Neural progenitor cell (in vitro differentiated cells): Measurements from ENCODE around the gene GATA6. TPM values are rescaled to one million over a fixed set of nuclear protein-coding genes. Genes with fewer than 3 reads are reported as not detected.

ENCODE experiments used
- DNase-seq: peaks from one replicate; pipeline ENCODE4 v3.0.0-alpha.2; 2016; ENCODE audit warnings: low spot score
- H2AFZ ChIP-seq: fragments of 200-600 bp; sonication (generic); replicated peaks from 2 replicates; pipeline ENCODE4 v1.6.1; 2016; ENCODE audit warnings: antibody characterized with exemption
- H3F3A ChIP-seq: fragments of 200-600 bp; sonication (generic); 2 replicates; pipeline ENCODE4 v1.6.1; 2016; ENCODE audit warnings: antibody characterized with exemption, low read depth
- H3K27ac ChIP-seq: fragments of 200-600 bp; sonication (generic); 2 replicates; pipeline ENCODE4 v1.5.1; 2016; ENCODE audit warnings: mild to moderate bottlenecking
- H3K27me3 ChIP-seq: fragments of 200-600 bp; sonication (generic); 2 replicates; pipeline ENCODE4 v1.6.1; 2016; ENCODE audit warnings: mild to moderate bottlenecking, moderate library complexity
- H3K36me3 ChIP-seq: fragments of 200-600 bp; sonication (generic); 2 replicates; pipeline ENCODE4 v1.5.1; 2016
- H3K4me1 ChIP-seq: fragments of 200-600 bp; sonication (generic); 2 replicates; pipeline ENCODE4 v1.6.1; 2016; ENCODE audit warnings: mixed run types
- H3K4me2 ChIP-seq: fragments of 200-600 bp; sonication (generic); 2 replicates; pipeline ENCODE4 v1.6.1; 2016
- H3K4me3 ChIP-seq: fragments of 200-600 bp; sonication (generic); 2 replicates; pipeline ENCODE4 v1.5.1; 2016
- H3K79me2 ChIP-seq: fragments of 200-600 bp; sonication (generic); 2 replicates; pipeline ENCODE4 v1.6.1; 2016; ENCODE audit warnings: low read depth
- H3K9ac ChIP-seq: fragments of 200-600 bp; sonication (generic); 2 replicates; pipeline ENCODE4 v1.6.1; 2016
- H3K9me3 ChIP-seq: fragments of 200-600 bp; sonication (generic); 2 replicates; pipeline ENCODE4 v1.5.1; 2016; ENCODE audit warnings: low read depth
- H4K20me1 ChIP-seq: fragments of 200-600 bp; sonication (generic); 2 replicates; pipeline ENCODE4 v1.6.1; 2016; ENCODE audit warnings: low read depth
- H3K27ac Mint-ChIP-seq: 3 replicates; pipeline ENCODE4 v1.8.0; 2021; ENCODE audit warnings: mixed read lengths
- H3K27me3 Mint-ChIP-seq: 2 replicates; pipeline ENCODE4 v1.8.0; 2022; ENCODE audit warnings: low read depth, mild to moderate bottlenecking, inconsistent platforms, moderate library complexity, mixed read lengths; ENCODE audit not compliant: insufficient read depth
- H3K36me3 Mint-ChIP-seq: 3 replicates; pipeline ENCODE4 v1.8.0; 2021; ENCODE audit warnings: mixed read lengths
- H3K4me1 Mint-ChIP-seq: 3 replicates; pipeline ENCODE4 v1.8.0; 2021; ENCODE audit warnings: mixed read lengths
- H3K4me3 Mint-ChIP-seq: 3 replicates; pipeline ENCODE4 v1.8.0; 2021; ENCODE audit warnings: mild to moderate bottlenecking, moderate library complexity, mixed read lengths
- H3K9me3 Mint-ChIP-seq: 3 replicates; pipeline ENCODE4 v1.8.0; 2020; ENCODE audit warnings: mixed read lengths
- CTCF ChIP-seq: fragments of 200-600 bp; sonication (generic); IDR thresholded peaks from 2 replicates; pipeline ENCODE4 v1.5.1; 2017; ENCODE audit warnings: antibody characterized with exemption, mild to moderate bottlenecking
- EZH2 ChIP-seq: fragments of 200-600 bp; sonication (generic); IDR thresholded peaks from 2 replicates; pipeline ENCODE4 v1.6.1; 2017; ENCODE audit warnings: antibody characterized with exemption, mild to moderate bottlenecking, moderate library complexity
- EZH2phosphoT487 ChIP-seq: fragments of 200-600 bp; sonication (generic); IDR thresholded peaks from 2 replicates; pipeline ENCODE4 v1.6.1; 2017; ENCODE audit warnings: antibody characterized with exemption
- total RNA-seq: library from RNA; depleted of rRNA; stranded (reverse); fragments of >200 nt; gene quantifications from 2 replicates; pipeline ENCODE4 v1.2.3, GENCODE V29; 2015; ENCODE audit warnings: low replicate concordance

Gene GATA6
- total RNA-seq, 1 donor from 2014 or later = 0.26 TPM

DNA sequence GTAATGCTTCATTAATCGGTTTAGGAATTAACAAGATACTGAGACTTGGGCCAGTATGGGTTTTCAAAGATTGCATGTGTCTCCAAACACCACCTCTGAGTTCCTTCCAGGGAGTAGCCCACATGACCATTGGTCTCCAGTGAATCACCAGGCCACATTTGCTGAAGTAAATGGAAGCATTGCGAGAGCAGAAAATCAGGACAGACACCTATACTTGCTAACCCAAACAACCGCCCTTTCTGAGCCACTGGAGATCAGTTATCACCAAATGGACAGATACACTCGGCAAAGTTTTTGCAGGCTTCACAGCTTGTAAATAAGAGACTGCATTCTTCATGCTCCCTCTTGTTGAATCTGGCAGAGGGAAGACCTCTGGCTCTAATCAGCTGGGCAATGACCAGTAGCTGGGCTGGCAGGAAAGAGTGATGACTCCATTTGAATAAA is 40.9 kb downstream of the GATA6 start:
- Histone ChIP-seq H3K4me2 (no peak overlapping the region), H3K9ac (no peak overlapping the region), H4K20me1 (no peaks in the 10 kb centered on the region), H3K27me3 (peaks cover 42% of the 10 kb centered on the region), H3F3A (no peaks in the 10 kb centered on the region), H3K4me3 (no peak overlapping the region), H3K4me1 (no peaks in the 10 kb centered on the region), H3K9me3 (no peaks in the 10 kb centered on the region), H3K36me3 (no peaks in the 10 kb centered on the region), H3K79me2 (no peaks in the 10 kb centered on the region), H3K27ac (no peak overlapping the region), H2AFZ (no peak overlapping the region)
- Mint-ChIP-seq H3K4me1 (no peaks in the 10 kb centered on the region), H3K9me3 (peaks cover 2% of the 10 kb centered on the region), H3K36me3 (no peaks in the 10 kb centered on the region), H3K4me3 (no peak overlapping the region), H3K27me3 (no peaks in the 10 kb centered on the region), H3K27ac (no peak overlapping the region)
- TF ChIP-seq CTCF (no peak), EZH2phosphoT487 (no peak), EZH2 (no peak)
- no peak for DNase-seq

- no peaks in the 10 kb centered on the region for H3K27me3 Mint-ChIP-seq
Observed at GRCh38 chr18:22211657-22212056, 42.3 kb downstream of the GATA6 start.

GRCh38 chr18:22213333-22213973 is 44.1 kb downstream of the GATA6 start:
- Histone ChIP-seq H3F3A (no peaks in the 10 kb centered on the region), H3K4me1 (no peaks in the 10 kb centered on the region), H2AFZ (no peak overlapping the region), H3K9ac (no peak overlapping the region), H3K36me3 (no peaks in the 10 kb centered on the region), H3K9me3 (no peaks in the 10 kb centered on the region), H3K79me2 (no peaks in the 10 kb centered on the region), H4K20me1 (no peaks in the 10 kb centered on the region), H3K4me2 (no peak overlapping the region), H3K27ac (no peak overlapping the region), H3K27me3 (peaks cover 35% of the 10 kb centered on the region), H3K4me3 (no peak overlapping the region)
- Mint-ChIP-seq H3K4me1 (peaks cover 3% of the 10 kb centered on the region), H3K9me3 (no peaks in the 10 kb centered on the region), H3K27me3 (no peaks in the 10 kb centered on the region), H3K27ac (no peak overlapping the region), H3K4me3 (no peak overlapping the region), H3K36me3 (no peaks in the 10 kb centered on the region)
- no peak for DNase-seq
- TF ChIP-seq CTCF = no peak
- TF ChIP-seq EZH2phosphoT487 = no peak
- TF ChIP-seq EZH2 = no peak

More at GRCh38 chr18:22211657-22212056, 42.3 kb downstream of the GATA6 start:
- Histone ChIP-seq H3K4me2 (no peak overlapping the region), H3K27ac (no peak overlapping the region), H3K36me3 (no peaks in the 10 kb centered on the region), H3K79me2 (no peaks in the 10 kb centered on the region), H3F3A (no peaks in the 10 kb centered on the region), H3K9ac (no peak overlapping the region), H3K4me1 (no peaks in the 10 kb centered on the region), H3K9me3 (no peaks in the 10 kb centered on the region), H3K4me3 (no peak overlapping the region), H4K20me1 (no peaks in the 10 kb centered on the region), H3K27me3 (peaks cover 37% of the 10 kb centered on the region), H2AFZ (no peak overlapping the region)
- Mint-ChIP-seq H3K27ac (no peak overlapping the region), H3K36me3 (no peaks in the 10 kb centered on the region), H3K9me3 (peaks cover 2% of the 10 kb centered on the region), H3K4me1 (no peaks in the 10 kb centered on the region), H3K4me3 (no peak overlapping the region)
- DNase-seq = no peak
- no peak for TF ChIP-seq CTCF
- TF ChIP-seq EZH2phosphoT487 = no peak
- no peak for TF ChIP-seq EZH2
